Loucy (cell line): ENCODE results near the gene COL26A1.

ENCODE experiments used
- CTCF ChIP-seq: fragments of 200-600 bp; sonication (generic); conservative IDR thresholded peaks from 2 replicates; pipeline ENCODE4 v1.5.1; 2014; ENCODE audit warnings: mild to moderate bottlenecking, antibody characterized with exemption, low read length
- EZH2phosphoT487 ChIP-seq: fragments of 200-600 bp; IDR thresholded peaks from 2 replicates; pipeline ENCODE4 v1.6.1; 2018; ENCODE audit warnings: antibody characterized with exemption, mild to moderate bottlenecking, moderate library complexity, borderline replicate concordance

- TF ChIP-seq CTCF (no peak), EZH2phosphoT487 (no peak)
Observed at GRCh38 chr7:101494602-101495329, 132.1 kb downstream of the COL26A1 start.
